Measurements from ENCODE around the gene DNMBP.

Gene DNMBP

DNA sequence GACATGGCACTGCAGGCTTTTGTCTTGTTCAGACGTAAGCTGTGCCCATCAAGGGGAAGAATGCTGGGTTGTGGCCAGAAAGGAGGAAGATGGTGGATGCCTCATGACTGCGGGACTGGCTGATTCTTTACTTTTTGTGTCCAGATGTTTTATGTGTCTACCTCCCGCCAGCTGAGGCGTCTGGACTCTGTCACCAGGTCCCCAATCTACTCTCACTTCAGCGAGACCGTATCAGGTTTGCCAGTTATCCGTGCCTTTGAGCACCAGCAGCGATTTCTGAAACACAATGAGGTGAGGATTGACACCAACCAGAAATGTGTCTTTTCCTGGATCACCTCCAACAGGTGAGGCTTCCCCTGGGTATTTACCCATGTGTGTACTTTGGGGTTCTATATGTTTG, 173.8 kb downstream of the DNMBP start:
- DNase-seq (ENCODE audit: low read depth in 2 of 2) = no peak

DNA sequence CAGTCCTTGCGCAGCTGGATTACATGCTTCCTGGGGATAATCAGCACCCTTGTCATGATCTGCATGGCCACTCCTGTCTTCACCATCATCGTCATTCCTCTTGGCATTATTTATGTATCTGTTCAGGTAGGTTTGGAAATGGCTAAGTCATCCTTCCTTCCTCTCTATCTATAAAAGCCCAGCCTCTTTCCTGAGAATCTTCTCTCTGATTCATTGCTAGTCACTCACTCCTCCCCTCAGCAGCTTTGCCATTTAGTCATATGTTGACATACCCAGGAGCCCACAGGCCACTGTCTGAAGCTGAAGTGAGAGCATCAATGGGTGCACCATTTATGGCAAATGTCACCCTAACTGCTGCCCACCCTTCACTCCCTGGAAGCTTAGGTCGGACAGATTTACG, 175.3 kb downstream of the DNMBP start:
- no peak for DNase-seq (ENCODE audit: low read depth in 2 of 2)

DNA sequence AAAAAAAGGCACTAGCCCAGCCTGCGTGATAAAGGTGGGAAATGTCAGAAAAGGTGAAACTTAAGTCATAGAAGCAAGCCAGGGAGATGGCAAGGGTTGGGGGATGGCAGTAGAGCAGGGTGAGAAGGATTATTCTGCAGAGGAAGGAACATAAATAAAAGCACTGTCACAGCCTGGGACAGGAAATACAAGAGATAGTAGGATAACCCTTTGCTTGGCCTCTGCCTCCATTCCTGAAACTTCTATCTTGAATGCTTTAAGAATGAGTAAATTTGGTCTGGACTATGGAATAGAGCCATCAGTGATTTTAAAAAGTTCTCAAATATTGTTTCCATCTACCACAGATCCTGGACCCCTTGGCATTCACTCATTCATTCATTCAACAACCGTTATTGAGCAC, 177.3 kb downstream of the DNMBP start:
- no peak for DNase-seq (ENCODE audit: low read depth in 2 of 2)

DNA sequence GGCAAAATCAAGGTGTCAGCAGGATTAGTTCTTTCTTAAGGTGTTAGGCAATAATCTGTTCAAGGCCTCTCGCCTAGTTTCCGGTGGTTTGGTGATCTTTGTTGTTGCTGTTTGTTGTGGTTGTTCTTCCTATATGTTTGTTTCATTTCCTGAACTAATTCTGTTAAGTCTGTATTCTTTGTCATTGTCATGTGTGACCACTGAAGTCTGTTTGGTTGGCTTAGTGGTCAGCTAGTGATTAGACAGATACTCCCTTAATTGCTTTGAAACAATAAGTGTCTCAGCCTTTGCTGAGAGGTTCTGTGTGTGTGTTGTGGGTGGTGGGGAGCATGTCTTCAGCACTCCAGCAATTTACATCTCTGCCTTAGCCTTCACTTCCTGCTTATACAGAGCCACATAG, 181.3 kb downstream of the DNMBP start:
- DNase-seq (ENCODE audit: low read depth in 2 of 2) = no peak

DNA sequence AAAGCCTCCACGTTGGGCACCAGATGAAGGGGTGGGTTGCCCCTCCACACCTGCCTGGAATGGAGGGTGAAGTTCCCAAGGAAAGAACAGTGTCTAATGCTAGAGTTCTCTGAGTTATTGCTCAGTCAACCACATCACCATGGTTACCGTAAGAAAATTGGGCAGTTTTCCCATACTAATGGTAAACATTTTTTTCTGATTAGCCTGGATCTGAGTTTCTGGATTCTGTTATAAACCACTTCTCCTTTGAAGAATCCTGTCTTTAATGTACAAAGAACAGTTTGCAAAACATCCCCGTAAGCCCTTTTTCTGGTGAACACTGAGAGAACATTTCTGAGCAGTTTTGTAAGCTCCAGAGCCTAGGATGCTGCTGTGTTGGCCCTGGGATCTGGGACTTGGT, 181.8 kb downstream of the DNMBP start:
- no peak for DNase-seq (ENCODE audit: low read depth in 2 of 2)

All from stimulated activated CD8-positive, alpha-beta memory T cell treated with anti-CD3 and anti-CD28 coated beads, Interleukin-2, amount 100 ng/mL, for 48 hours (primary cell).